A549 (cell line): Measurements from ENCODE around the gene MB21D2.

Experiments used
- BCL3 ChIP-seq: fragments of >200 bp; sonication (Bioruptor Twin); formaldehyde crosslinking; IDR thresholded peaks from 3 replicates; pipeline ENCODE4 v1.6.1; 2016
- CBX8 ChIP-seq: fragments of 200-600 bp; sonication (generic); IDR thresholded peaks from 2 replicates; pipeline ENCODE4 v1.6.1; 2016
- CTCF ChIP-seq: fragments of >200 bp; sonication (Bioruptor Twin); formaldehyde crosslinking; IDR thresholded peaks from 3 replicates; pipeline ENCODE4 v1.5.1; 2016
- JUN ChIP-seq, 2 experiments: fragments of >200 bp; sonication (Bioruptor Twin); formaldehyde crosslinking; IDR thresholded peaks; 2 replicates in 1 of 2; 3 replicates in 1 of 2; pipeline ENCODE4 v1.6.1; 2016 to 2017
- JUNB ChIP-seq: fragments of >200 bp; sonication (Bioruptor Twin); formaldehyde crosslinking; IDR thresholded peaks from 2 replicates; pipeline ENCODE4 v1.6.1; 2016
- KDM1A ChIP-seq: fragments of 200-600 bp; sonication (generic); IDR thresholded peaks from 2 replicates; pipeline ENCODE4 v1.6.1; 2016; ENCODE audit warnings: low read depth, mild to moderate bottlenecking
- MAX ChIP-seq: IDR thresholded peaks from 2 replicates; pipeline ENCODE4 v1.6.1; 2012
- NFE2L2 ChIP-seq: fragments of 150-350 bp; conservative IDR thresholded peaks from 2 replicates; pipeline ENCODE4 v1.6.1; 2014; ENCODE audit warnings: low read length
- POLR2A ChIP-seq: IDR thresholded peaks from 2 replicates; pipeline ENCODE4 v1.6.1; 2012; ENCODE audit warnings: mild to moderate bottlenecking, low read length
- RCOR1 ChIP-seq: fragments of 150-350 bp; IDR thresholded peaks from 2 replicates; pipeline ENCODE4 v1.6.1; 2014; ENCODE audit warnings: antibody characterized with exemption, low read length, low read depth
- USF2 ChIP-seq: fragments of 450-650 bp; IDR thresholded peaks from 2 replicates; pipeline ENCODE4 v1.6.1; 2014; ENCODE audit warnings: antibody characterized with exemption

GRCh38 chr3:192906940-192907339 is 10.7 kb downstream of the MB21D2 start:
- no peak for TF ChIP-seq CTCF
- TF ChIP-seq RCOR1: no peak
- TF ChIP-seq JUNB: no peak
- TF ChIP-seq MAX: no peak
- no peak for TF ChIP-seq KDM1A
- no peak for TF ChIP-seq USF2
- TF ChIP-seq JUN (IDR thresholded peaks at IDR 0.05): no peak
- no peak for TF ChIP-seq POLR2A
- no peak for TF ChIP-seq NFE2L2
- TF ChIP-seq CBX8: no peak
- TF ChIP-seq BCL3: no peak
